ENCODE data around the gene PTPRD.

The PTPRD gene

GRCh38 chr9:8436786-8437185 lies 2176.0 kb downstream of the PTPRD start:
- DNase-seq (ENCODE audit: low read depth in 2 of 2): no peak

- no peak for DNase-seq (ENCODE audit: low read depth in 2 of 2)
Measured at GRCh38 chr9:8434621-8435020, 2178.2 kb downstream of the PTPRD start.

GRCh38 chr9:8432224-8432623 lies 2180.6 kb downstream of the PTPRD start:
- DNase-seq (ENCODE audit: low read depth in 2 of 2): no peak

- no peak for DNase-seq (ENCODE audit: low read depth in 2 of 2)
Measured at GRCh38 chr9:8431505-8431904, 2181.3 kb downstream of the PTPRD start.

GRCh38 chr9:8430945-8431344 lies 2181.9 kb downstream of the PTPRD start:
- no peak for DNase-seq (ENCODE audit: low read depth in 2 of 2)

- DNase-seq (ENCODE audit: low read depth in 2 of 2): no peak
Measured at GRCh38 chr9:8429768-8430167, 2183.0 kb downstream of the PTPRD start.

- DNase-seq (ENCODE audit: low read depth in 2 of 2): no peak
Measured at GRCh38 chr9:8429157-8429556, 2183.6 kb downstream of the PTPRD start.

- no peak for DNase-seq (ENCODE audit: low read depth in 2 of 2)
Measured at GRCh38 chr9:8428389-8428788, 2184.4 kb downstream of the PTPRD start.

GRCh38 chr9:8424786-8425410 lies 2187.9 kb downstream of the PTPRD start:
- no peak for DNase-seq (ENCODE audit: low read depth in 2 of 2)

- no peak for DNase-seq (ENCODE audit: low read depth in 2 of 2)
Measured at GRCh38 chr9:8420416-8420815, 2192.4 kb downstream of the PTPRD start.

GRCh38 chr9:8419596-8420275 lies 2193.1 kb downstream of the PTPRD start:
- DNase-seq (ENCODE audit: low read depth in 2 of 2): no peak

- no peak for DNase-seq (ENCODE audit: low read depth in 2 of 2)
Measured at GRCh38 chr9:8417341-8417740, 2195.5 kb downstream of the PTPRD start.

GRCh38 chr9:8412327-8412726 lies 2200.5 kb downstream of the PTPRD start:
- DNase-seq (ENCODE audit: low read depth in 2 of 2): no peak

GRCh38 chr9:8408575-8409190 lies 2204.1 kb downstream of the PTPRD start:
- DNase-seq (ENCODE audit: low read depth in 2 of 2): no peak

GRCh38 chr9:8401961-8402705 lies 2210.7 kb downstream of the PTPRD start:
- DNase-seq (ENCODE audit: low read depth in 2 of 2): no peak

GRCh38 chr9:8400378-8400777 lies 2212.4 kb downstream of the PTPRD start:
- DNase-seq (ENCODE audit: low read depth in 2 of 2): no peak

- no peak for DNase-seq (ENCODE audit: low read depth in 2 of 2)
Measured at GRCh38 chr9:8395022-8395421, 2217.8 kb downstream of the PTPRD start.

- no peak for DNase-seq (ENCODE audit: low read depth in 2 of 2)
Measured at GRCh38 chr9:8394341-8394740, 2218.5 kb downstream of the PTPRD start.

GRCh38 chr9:8392866-8393265 lies 2219.9 kb downstream of the PTPRD start:
- no peak for DNase-seq (ENCODE audit: low read depth in 2 of 2)

- DNase-seq (ENCODE audit: low read depth in 2 of 2): no peak
Measured at GRCh38 chr9:8391566-8391965, 2221.2 kb downstream of the PTPRD start.

GRCh38 chr9:8391132-8391531 lies 2221.7 kb downstream of the PTPRD start:
- DNase-seq (ENCODE audit: low read depth in 2 of 2): no peak

- DNase-seq (ENCODE audit: low read depth in 2 of 2): no peak
Measured at GRCh38 chr9:8390571-8390970, 2222.2 kb downstream of the PTPRD start.

- DNase-seq (ENCODE audit: low read depth in 2 of 2): no peak
Measured at GRCh38 chr9:8389531-8389930, 2223.3 kb downstream of the PTPRD start.
